NCI-H524 (cell line): ENCODE data around the gene INPP5B.

ENCODE experiments used
- DNase-seq, 2 experiments: peaks; one replicate each; lab custom pipeline; 2025; lab: John Stamatoyannopoulos, UW

INPP5B gene

DNA sequence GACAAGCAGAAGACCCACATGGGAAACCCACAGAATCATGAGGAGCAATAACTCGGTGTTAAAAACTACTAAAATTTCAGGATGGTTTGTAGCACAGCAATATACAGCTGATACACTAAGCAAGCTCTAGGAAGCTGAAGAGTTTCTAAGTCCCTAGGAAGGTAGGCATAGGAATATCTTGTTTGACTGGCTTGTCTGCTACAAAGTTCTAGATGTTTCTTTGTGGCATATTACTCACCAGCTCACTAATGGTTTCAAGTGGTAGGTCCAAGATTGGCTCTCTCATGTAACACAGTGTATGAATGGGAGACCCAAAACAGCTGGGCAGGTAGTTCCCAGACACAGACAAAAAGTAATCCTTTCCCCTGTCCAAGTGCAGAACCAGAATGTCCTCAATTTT, 74.2 kb downstream of the INPP5B start:
- DNase-seq = no peak

DNA sequence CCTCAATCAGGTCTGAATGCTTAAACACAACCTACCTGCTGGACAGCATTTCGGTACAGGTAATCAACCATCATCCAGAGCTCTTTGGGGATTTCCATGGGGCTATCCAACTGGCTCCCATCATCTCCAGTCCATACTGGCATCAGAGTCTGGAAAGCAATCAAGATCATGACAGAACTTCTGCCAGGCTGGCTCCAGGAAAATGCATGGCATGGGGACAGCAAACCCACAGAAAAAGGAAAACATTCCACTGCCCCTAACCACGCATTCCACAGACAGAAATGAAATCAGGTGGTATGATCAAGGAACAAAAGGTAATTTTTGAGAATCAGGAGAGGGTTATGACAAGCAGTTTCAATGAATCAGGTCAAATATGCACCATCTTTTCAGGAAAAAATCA, 78.4 kb downstream of the INPP5B start:
- DNase-seq = no peak

DNA sequence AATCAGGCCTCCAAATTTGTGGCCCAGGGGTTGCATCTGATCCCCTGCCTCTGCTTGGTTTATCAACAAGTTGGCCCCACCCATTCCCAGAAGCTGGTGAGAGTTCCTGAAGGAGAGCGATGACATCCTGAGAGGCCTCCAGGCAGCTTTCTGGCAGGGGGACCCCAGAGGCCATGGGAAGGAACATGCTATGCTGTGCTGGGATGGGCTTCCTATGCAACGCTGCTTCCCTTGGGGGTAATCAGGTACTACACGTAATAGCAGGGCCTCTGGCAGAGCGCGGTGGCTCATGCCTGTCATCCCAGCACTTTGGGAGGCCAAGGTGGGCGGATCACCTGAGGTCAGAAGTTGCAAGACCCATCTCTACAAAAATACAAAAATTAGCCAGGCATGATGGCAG, 79.1 kb downstream of the INPP5B start:
- no peak for DNase-seq

DNA sequence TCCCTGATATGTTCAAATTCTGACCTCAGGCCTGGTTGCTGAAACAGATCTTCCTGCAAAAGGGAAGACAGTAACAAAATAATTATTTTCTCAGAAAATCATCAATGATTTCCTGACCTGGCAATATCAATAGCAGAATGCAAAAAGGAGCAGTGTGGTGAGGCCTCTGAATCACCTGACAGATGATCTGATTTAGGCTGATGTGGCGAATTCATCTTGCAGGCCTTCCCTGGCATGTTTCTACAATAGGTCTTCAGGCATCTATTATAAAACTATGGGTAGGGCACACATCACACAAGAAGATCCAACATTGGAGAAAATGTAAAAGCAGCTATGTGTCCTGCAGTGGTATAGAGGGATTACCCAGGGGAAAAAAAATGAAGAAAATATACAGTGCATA, 80.4 kb downstream of the INPP5B start:
- no peak for DNase-seq

DNA sequence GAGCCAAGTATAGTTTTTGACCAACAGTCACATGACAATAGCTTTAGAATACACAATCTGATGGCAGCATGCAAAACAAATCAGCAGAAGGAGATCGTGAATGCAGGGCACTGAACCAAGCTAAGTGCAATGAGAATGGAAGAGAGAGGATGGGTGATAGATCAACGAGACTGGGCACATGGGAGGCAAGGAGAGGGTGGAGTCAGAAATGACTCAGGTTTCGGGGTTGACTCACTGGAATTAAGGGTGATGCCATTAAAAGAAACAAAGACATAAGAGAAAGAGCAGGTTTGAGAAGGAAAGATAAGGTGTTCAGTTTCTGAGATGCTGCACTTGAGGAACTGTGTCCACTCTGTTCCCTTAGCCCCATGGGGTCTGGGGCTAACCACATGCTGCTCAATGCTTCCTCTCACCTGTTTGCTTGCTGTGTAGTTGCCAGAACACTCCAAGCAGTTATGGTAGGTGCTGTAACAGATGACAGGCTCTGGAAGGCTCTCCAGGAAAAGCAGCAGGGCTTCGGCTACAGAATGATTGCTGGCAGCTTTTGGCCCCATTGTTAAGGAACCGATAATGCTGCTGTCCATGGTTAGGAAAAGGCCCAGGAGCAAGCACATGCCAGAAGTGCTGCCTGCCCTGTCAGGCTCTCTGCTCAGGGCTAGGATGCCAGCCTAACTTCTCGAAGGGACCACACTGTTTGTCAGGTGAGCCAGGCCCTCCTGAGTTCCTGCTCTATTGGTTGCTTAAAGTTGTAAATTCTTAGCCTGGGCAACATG, 81.3 kb downstream of the INPP5B start:
- DNase-seq = no peak

DNA sequence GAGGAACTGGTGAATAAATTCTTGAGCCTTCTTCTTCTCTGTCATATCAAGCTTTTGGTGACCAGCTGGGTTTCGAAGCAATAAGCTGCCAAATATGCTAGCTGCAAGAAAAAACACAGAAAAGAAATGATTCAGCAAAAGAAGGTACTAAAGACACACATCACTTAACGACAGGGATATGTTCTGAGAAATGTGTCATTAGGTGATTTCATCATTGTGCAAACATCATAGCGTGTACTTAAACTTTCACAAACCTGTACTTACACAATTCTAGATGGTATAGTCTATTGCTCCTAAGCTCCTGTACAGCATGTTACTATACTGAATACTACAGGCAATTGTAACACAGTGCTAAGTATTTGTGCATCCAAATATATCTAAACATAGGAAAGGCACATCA, 84.5 kb downstream of the INPP5B start:
- no peak for DNase-seq

DNA sequence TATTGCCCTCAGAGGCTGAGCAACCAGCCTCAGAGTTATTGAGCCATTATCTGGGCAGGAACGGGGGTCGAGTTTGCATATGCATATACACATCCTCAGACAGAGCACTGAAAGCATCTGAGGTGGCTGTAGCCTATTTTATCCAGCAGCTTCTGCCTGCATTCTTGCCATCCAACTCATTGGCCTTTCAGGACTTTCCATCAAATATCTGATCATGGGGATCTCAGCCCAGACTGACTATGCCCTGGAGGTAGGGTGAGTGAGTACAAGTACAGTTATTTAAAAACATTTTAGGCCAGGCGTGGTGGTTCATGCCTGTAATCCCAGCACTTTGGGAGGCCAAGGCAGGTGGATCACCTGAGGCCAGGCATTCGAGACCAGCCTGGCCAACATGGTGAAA, 85.7 kb downstream of the INPP5B start:
- no peak for DNase-seq

DNA sequence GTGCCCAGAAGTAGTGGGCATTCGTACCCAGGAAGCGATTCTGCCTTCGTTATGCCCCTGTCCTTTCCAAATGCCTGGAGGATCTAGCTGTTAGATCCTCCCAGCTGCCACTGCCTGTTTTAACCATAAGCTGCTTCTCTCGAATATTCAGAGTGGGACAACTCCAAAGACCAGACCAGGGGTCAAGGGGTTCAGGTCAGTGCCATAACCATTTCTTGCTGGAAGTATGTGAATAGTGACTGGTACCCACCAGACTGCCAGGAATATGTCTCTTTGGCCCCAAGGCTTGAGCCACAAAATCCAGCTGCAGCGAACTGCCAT, 86.5 kb downstream of the INPP5B start:
- no peak for DNase-seq

DNA sequence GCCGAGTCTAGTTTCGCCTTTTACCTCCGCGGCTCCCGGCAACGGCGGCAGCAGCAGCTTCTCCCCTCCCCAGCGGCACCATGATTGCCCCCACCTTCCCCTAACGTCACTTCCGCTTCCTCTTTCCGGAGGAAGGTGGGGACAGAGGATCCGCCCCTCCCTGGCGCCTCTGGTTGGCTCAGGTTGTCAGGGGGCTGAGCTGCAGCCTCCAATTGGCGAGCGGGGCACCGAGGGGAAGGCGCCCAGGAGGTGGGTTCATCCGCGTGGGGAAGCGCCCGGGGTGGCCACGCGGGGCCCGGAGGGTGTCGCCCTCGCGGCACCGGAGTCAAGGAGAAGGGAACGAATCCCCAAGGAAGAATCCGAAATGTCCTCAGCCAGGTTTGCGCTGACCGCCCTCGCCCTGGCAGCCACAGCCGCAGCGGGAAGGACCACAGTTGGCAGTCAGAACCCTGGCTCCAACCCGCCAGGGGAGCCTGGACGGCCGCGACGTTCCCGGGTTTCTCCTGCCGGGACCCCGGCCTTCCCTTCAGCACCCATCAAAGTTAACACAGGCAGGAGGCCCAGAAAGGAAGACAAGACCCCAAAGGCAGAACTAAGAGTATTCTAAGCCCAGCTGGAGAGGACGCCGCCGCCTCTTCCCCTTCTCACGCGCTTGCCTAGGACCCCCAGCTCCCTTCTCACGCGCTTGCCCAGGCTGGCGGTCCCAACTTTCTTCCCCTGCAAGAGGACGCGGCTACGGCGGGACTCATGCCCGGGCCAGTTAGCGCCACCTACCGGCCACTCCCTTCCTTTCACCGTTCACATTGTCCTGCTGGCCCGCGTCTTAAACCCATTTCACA, 87.1 kb downstream of the INPP5B start, which contains the start of gene MTF1:
Gene MTF1 (minus strand): TSS at position 86 of the 839 bp plus-strand sequence. CDS start 1,934 bp downstream, outside the sequence.
- DNase-seq = peak; percentile 93 to 94

DNA sequence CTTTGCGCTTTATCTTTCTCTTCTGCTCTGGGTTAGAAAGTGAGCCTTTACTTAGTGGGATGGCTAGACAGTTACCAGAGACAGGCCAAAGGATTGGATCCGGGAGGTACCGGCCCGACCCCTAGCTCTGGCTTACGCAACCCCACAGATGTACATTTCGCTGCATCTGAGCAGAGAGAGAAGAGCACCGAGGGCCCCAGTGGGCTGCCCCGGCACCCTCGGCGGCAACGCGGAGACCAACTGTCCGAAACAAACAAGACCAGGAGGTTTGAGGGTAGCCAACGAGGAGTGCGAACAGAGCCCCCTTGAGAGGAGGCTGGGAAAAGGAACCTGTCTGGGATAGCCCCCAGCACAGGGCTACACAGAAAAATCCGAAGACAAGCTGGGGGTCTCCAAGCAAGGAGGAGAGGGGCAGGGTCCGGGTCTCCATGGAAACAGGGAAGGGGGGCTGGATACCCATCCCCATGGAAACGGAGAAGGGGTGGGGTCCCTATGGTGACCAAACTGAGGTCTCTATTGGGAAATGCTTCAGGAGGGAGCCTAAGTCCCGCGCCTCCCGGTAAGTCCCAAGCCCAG, 87.8 kb downstream of the INPP5B start:
- DNase-seq = peak in 1 of 2 experiments; percentile 57

DNA sequence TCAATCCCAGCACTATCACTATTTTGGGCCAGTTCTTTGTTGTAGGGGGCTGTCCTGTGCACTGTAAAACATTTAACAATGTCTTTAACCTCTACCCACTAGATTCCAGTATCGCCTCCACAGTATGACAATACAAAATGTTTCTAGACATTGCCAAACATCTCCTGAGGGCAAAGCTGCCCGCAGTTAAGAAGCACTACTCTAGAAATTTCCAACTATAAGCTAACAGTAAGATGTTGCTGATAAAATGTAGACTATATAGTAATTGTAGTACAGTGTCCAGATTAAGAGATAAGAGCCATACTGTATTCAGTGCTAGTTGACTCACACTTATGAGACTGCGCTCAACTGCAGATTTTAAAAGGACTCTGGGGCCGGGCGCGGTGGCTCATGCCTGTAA, 92.4 kb downstream of the INPP5B start:
- no peak for DNase-seq

DNA sequence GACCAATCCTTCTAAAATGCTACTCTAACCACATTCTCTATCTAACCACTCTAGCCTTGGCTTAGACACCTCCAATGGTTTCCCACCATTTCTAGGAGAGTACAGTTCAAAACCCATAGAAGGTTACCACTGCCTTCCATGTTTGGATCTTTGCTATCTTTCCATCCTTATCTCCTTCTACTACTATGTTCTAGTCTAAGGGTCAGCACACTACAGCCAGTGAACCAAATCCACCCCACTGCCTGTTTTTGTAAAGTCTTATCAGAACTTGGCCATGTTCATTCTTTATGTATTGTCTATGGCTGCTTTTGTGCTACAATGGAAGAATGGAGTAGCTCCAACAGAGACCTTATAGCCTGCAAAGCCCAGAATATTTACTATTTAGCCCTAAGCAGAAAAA, 93.7 kb downstream of the INPP5B start:
- DNase-seq = no peak

DNA sequence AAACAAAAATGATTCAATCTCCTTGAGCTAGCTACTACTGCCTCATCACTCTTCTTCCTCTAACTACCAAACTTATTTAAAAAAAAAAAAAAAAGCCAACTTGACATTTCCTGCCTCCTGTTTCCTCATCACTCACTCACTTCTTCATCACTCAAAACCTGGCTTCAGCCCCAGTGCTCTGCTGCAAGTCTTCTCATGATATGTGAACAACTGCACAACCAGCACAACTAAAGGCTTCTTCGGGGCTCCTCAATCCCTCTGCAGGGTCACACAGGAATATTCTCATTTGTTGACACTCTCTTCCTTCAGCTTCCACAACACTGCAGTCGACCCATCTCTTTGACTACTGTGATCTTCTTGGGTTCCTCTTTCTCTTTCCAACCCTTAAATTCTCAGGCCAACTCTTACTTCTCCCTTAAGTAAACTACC, 95.1 kb downstream of the INPP5B start:
- DNase-seq = no peak

DNA sequence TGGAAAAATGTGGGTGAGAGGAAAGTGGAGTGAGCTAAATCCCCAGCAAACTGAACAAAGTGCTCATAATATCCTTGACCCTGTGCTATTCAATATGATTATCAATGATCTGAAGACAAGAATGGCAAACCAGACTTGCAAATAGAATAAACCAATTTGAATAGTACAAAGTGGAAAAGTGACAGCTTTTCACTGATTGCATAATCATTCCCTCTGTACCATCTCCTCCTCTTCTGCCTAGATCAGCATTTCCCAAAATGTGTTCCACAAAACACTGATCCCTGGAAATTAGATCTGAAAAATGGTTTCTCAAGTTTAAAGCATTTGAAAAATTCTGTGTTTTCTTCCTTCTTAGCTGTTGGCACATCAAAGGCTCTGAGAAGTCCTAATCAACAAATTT, 95.6 kb downstream of the INPP5B start:
- DNase-seq = no peak

DNA sequence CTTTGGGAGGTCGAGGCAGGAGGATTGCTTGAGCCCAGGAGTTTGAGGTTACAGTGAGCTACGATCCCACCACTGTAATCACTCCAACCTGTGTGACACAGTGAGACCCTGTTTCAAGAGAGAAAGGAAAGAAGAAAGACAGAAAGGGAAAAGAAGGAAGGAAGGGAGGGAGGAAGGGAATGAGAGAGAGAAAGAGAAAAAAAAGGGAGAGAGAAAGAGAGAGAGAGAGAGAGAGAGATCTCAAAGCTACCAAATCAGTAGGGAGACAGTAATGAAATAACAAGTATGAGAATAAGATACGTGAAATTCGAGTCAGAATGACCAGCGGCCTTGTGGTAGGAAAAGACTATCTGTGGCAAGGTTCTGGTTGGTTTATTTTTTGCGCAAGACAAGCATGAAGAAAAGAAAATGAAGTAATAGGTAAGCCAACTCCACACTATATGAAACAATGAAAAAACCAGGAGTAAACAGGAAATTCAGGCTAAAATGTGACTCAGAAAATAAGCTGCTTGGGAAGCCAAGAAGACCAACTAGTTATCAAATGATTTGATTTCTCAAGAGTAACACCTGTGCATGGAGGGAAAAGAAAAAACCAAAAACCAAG, 96.4 kb downstream of the INPP5B start:
- no peak for DNase-seq

DNA sequence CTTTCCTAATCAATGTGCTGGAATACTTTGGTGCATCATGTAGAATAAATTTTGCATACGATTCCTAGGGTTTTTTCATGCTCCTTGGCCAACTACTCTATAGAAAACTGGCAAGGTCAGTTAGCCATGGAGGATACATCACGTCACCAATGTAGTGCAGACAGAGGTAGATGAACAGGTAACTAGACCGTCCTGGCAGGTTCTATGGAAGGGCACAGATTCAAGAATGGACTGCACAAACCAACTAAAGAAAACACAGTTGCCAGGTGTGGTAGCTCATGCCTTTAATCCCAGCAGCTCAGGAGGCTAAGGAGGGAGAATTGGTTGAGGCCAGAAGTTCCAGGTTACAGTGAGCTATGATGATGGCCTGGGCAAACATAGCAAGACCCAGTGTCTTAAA, 97.4 kb downstream of the INPP5B start:
- DNase-seq = no peak

DNA sequence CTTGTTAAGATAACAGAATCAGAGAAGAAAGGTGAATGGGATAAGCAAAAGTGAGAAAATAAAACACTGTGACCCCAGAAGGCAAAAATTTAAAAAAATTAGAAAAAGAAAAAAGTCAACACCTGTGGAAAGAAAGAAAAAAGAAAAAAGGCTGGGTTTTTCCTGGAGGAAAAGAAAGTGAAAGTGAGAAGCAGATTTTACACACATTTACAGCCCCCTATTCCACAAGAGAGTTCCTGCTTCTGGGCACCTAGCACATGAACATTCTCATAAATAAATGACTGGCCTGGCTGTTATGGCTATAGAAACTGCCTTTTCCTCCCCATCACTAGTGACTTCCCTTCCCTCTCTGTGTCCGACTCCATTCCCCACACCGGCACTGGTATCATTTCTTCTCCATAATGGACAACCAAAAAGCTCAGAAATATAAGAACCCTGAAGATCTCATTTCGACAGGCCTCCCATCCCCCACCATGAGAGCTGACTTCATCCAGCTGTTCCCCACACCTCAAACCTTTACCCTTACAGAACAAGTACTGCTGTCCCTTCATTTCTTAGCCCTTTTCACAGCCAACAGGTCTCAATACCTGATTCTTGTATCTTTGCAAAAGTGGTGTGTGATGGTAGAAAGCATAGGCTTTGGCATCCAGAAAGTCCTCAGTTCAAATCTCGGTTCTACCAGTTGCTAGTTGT, 100.1 kb downstream of the INPP5B start:
- DNase-seq = peak in 1 of 2 experiments; percentile 19

DNA sequence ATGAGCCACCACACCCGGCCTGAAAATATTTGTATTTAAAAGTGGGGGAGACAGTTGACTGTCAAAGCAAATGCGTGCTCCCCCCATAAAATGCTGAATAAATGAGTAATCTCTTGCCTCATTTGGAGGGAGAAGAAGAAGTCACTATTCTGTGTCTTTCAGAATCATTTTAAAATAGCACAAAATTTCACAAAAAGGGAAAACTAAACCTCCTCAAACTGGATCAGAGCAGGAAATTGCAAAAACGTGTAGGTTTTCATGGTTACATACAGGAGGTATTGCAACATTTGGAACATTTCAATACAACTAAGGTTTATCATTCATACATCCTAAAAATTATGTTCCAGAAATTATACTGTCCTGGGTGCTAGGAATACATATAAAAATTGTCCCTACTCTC, 101.1 kb downstream of the INPP5B start:
- DNase-seq = no peak

DNA sequence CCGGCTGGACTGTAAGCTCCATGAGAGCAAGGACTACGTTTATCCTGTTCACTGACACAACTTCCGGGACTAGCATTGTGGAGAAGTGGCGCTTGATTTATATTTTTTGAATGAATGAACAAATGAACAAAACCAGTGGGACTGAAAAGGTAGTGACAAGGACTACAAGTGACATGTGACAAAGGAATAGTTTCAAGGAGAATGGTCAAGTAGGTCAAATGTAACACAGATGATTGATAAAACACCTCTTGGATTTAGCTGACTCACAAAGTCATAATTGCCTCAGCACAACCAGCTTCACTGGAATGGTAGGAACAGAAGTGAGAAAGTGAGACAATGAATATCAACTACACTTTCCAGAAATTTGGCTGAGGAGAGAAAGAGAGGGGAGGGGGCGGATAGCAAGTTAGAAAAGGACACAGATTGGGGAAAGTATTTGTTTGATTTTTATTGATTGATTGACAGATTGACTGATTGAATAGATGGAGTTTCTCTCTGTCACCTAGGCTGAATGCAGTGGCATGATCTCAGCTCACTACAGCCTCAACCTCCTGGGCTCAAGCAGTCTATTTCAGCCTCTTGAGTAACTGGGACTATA, 101.7 kb downstream of the INPP5B start:
- no peak for DNase-seq

DNA sequence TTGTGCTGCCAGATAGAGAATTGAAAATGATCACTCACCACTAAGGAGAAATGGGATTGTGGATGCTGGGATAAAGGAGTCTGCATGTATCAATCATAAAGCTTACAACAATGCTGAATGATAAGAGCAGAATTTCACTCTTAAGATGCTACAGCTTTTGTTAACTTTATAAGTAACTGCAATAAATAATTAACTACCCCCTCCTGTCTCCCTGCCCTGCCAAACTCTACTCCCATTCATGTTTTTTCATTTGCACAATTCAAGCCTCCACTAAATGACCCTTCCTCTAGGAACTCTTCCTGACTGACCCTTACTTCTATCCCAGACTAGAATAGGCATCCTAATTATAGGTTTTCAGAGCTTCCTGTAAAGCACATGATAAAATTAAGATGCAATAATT, 102.3 kb downstream of the INPP5B start:
- DNase-seq = no peak

DNA sequence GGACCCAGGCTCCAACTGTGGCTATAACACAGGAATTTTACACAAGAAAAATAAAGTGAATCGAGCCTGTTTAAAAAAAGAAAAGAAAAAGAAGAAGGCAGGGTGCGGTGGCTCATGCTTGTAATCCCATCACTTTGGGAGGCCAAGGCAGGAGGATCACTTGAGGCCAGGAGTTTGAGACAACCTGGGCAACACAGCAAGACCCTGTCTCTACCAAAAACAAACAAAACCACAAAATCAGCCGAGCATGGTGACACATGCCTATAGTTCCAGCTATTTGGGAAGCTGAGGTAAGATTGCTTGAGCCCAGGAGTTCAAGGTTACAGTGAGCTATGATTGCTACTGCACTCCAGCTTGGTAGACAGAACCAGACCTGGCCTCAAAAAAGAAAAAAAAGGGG, 105.2 kb downstream of the INPP5B start:
- no peak for DNase-seq

DNA sequence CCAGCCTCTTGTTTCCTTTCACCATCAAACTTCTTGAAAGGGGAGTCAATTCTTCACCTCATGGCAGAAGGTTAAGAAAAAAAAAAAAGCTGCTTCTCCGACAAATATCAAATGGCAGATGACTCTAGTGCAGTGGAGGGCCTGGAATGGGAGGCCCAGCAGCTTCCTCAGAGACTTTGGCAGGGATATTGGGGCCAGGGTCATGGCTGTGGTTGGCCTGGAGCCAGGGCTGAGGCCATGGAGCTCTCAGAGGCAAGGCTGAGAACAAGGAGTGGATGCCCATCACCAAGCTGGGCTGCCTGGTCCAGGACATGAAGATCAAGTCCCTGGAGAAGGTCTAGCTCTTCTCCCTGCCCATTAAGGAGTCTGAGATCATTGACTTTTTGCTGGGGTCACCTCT, 106.1 kb downstream of the INPP5B start:
- DNase-seq = no peak
